Measurements from ENCODE around the gene PRKCE.

DNA sequence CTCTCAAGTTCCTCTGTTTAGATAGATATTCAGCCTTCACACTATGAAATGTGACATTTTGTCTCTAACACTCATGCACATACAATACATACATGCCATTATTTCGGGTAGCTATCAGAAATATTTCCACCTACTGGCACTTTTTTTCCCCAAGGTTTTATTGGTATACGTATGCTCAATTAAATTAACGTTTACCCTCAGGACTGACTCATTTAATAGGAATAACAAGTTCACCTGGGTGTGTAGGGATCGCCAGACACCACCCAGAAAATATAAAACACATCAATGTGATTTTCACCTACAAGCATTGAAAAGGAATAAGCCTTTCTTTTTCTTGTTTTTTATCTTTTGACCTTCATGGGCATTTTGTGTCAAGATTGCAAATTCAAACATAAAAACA is 507.2 kb downstream of the PRKCE start:
- TF ChIP-seq EZH2 (IDR thresholded peaks at IDR 0.05) (no peak), FOXP2 (optimal IDR thresholded peaks at IDR 0.05; ENCODE audit: control extremely low read depth, extremely low read length, insufficient read depth) (no peak)
